Esophagus muscularis mucosa (tissue), 4 donors: ENCODE measurements around the gene BICD1. TPM values are rescaled to one million over a fixed set of nuclear protein-coding genes. Genes with fewer than 3 reads are reported as not detected.
A peak's percentile ranks its signal among the peaks of the same experiment; 100 is the strongest.

Experiments used
- DNase-seq: peaks from one replicate; pipeline ENCODE4 v3.0.0-alpha.2; 2017; ENCODE audit errors: extremely low spot score
- H3K27ac ChIP-seq, 4 donors: fragments of 200-600 bp; sonication (generic); replicated peaks in 1 of 4; 1 replicate in 3 of 4; 2 replicates in 1 of 4; pipeline ENCODE4 v1.5.1; 2016 to 2019; ENCODE audit warnings: mild to moderate bottlenecking in 1 of 4
- H3K27me3 ChIP-seq, 4 donors: fragments of 200-600 bp; sonication (generic); one replicate each; pipeline versions ENCODE4 v1.5.1 to v1.6.0; 2016 to 2019
- H3K36me3 ChIP-seq, 4 donors: fragments of 200-600 bp; sonication (generic); one replicate each; pipeline ENCODE4 v1.5.1; 2016 to 2019
- H3K4me1 ChIP-seq, 4 donors: fragments of 200-600 bp; sonication (generic); one replicate each; pipeline ENCODE4 v1.5.1; 2016 to 2019
- H3K4me3 ChIP-seq, 4 donors: fragments of 200-600 bp; sonication (generic); 1 replicate in 2 of 4; 2 replicates in 2 of 4; pipeline ENCODE4 v1.5.1; 2016 to 2019; ENCODE audit warnings: mild to moderate bottlenecking in 4 of 4, moderate library complexity in 1 of 4
- H3K9me3 ChIP-seq, 4 donors: fragments of 200-600 bp; sonication (generic); 1 replicate in 3 of 4; 2 replicates in 1 of 4; pipeline ENCODE4 v1.5.1; 2016 to 2019
- EP300 ChIP-seq: sonication (generic); formaldehyde crosslinking; IDR thresholded peaks from one replicate; pipeline ENCODE4 v1.6.1; 2017; ENCODE audit warnings: antibody characterized with exemption
- POLR2A ChIP-seq: fragments of 450-650 bp; IDR thresholded peaks from one replicate; pipeline ENCODE4 v1.6.1; 2017; ENCODE audit warnings: antibody characterized with exemption, moderate library complexity, mild to moderate bottlenecking, low read depth
- POLR2AphosphoS5 ChIP-seq, 2 donors: sonication (generic); formaldehyde crosslinking; IDR thresholded peaks; one replicate each; pipeline ENCODE4 v1.6.1; 2017; ENCODE audit warnings: antibody characterized with exemption in 2 of 2
- WGBS: methylation state at CpG from one replicate; pipeline ENCODE4 v1.1.5; 2018; 5-methylcytosine and 5-hydroxymethylcytosine counted together
- intact Hi-C: fragments of 100-400 bp; cut with DNase I; formaldehyde crosslinking; loops from one replicate; pipeline ENCODE4 v1.15.1; 2023
- total RNA-seq, 4 donors: library from RNA; depleted of rRNA; stranded (reverse); fragments of >200 nt; gene quantifications; one replicate each; pipeline versions ENCODE4 v1.1.0 to v1.2.1, GENCODE V29; 2016
- TF ChIP-seq, protein P1 (sequence below), 3 experiments: fragments of 200-600 bp in 2 of 3; fragments of 450-650 bp in 1 of 3; sonication (generic) in 2 of 3; IDR thresholded peaks; one replicate each; pipeline ENCODE4 v1.5.1; 2017 to 2019; ENCODE audit warnings: antibody characterized with exemption in 3 of 3, mild to moderate bottlenecking in 2 of 3, moderate library complexity in 1 of 3

The BICD1 gene
- total RNA-seq, 4 donors from 2014 or later = 6.8 to 14.1 (median 10.2) TPM

GRCh38 chr12:32303174-32303549 is 196.5 kb downstream of the BICD1 start:
- Histone ChIP-seq H3K9me3 (no peaks in the 10 kb centered on the region), H3K27me3 (no peaks in the 10 kb centered on the region), H3K4me1 (no peaks in the 10 kb centered on the region), H3K27ac (no peak overlapping the region), H3K4me3 (no peak overlapping the region), H3K36me3 (peaks cover 0 to 12% (median 7%) of the 10 kb centered on the region in 4 donors)
- TF ChIP-seq POLR2A (no peak), POLR2AphosphoS5 (IDR thresholded peaks at IDR 0.05) (no peak)
- TF ChIP-seq, protein P1, sequence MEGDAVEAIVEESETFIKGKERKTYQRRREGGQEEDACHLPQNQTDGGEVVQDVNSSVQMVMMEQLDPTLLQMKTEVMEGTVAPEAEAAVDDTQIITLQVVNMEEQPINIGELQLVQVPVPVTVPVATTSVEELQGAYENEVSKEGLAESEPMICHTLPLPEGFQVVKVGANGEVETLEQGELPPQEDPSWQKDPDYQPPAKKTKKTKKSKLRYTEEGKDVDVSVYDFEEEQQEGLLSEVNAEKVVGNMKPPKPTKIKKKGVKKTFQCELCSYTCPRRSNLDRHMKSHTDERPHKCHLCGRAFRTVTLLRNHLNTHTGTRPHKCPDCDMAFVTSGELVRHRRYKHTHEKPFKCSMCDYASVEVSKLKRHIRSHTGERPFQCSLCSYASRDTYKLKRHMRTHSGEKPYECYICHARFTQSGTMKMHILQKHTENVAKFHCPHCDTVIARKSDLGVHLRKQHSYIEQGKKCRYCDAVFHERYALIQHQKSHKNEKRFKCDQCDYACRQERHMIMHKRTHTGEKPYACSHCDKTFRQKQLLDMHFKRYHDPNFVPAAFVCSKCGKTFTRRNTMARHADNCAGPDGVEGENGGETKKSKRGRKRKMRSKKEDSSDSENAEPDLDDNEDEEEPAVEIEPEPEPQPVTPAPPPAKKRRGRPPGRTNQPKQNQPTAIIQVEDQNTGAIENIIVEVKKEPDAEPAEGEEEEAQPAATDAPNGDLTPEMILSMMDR (IDR thresholded peaks at IDR 0.05) = no peak
- no peak for DNase-seq
- intact Hi-C loops = loop anchor here (5.0 kb wide), 1 partner anchor 241 kb away; no protein-coding TSS in a partner anchor
- 98% methylated on average over 5 of the region's 5 CpGs for WGBS

DNA sequence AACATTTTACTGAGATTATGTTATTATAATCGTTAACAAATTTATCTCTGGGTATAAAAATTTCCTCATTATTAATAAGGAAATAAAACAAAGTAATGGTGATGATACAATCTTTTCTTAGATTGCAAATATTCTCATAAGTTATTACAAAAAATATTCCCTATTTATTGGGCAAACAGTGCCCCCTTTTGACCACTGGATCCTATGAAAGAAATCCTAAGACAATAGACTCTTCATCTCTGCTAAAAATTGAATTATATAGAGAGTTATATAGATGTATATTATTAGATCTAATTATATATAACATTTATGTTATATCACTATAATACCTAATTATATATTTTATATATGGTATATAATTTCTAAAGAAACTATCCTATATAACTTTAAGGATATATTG is 198.5 kb downstream of the BICD1 start:
- Histone ChIP-seq H3K9me3 (no peaks in the 10 kb centered on the region), H3K27me3 (no peaks in the 10 kb centered on the region), H3K4me3 (no peak overlapping the region), H3K27ac (no peak overlapping the region), H3K36me3 (peaks cover 0 to 12% (median 7%) of the 10 kb centered on the region in 4 donors), H3K4me1 (no peaks in the 10 kb centered on the region)
- no peak for DNase-seq
- WGBS = 93% methylated on average over 1 of the region's 1 CpG
- TF ChIP-seq, protein P1 (IDR thresholded peaks at IDR 0.05) = peak in 2 of 3 experiments; percentile 25 to 28
- no peak for TF ChIP-seq POLR2A
- intact Hi-C loops = no loop called here

GRCh38 chr12:32307326-32307725 is 200.7 kb downstream of the BICD1 start:
- 92% methylated on average over 3 of the region's 3 CpGs for WGBS
- Histone ChIP-seq H3K36me3 (peaks cover 0 to 12% (median 7%) of the 10 kb centered on the region in 4 donors), H3K4me1 (peaks cover 0 to 5% (median 0%) of the 10 kb centered on the region in 4 donors), H3K4me3 (no peak overlapping the region), H3K9me3 (no peaks in the 10 kb centered on the region), H3K27me3 (no peaks in the 10 kb centered on the region), H3K27ac (no peak overlapping the region)
- TF ChIP-seq, protein P1 (IDR thresholded peaks at IDR 0.05) = no peak
- TF ChIP-seq POLR2AphosphoS5 (IDR thresholded peaks at IDR 0.05) (no peak), EP300 (no peak), POLR2A (no peak)
- intact Hi-C loops = no loop called here
- no peak for DNase-seq

DNA sequence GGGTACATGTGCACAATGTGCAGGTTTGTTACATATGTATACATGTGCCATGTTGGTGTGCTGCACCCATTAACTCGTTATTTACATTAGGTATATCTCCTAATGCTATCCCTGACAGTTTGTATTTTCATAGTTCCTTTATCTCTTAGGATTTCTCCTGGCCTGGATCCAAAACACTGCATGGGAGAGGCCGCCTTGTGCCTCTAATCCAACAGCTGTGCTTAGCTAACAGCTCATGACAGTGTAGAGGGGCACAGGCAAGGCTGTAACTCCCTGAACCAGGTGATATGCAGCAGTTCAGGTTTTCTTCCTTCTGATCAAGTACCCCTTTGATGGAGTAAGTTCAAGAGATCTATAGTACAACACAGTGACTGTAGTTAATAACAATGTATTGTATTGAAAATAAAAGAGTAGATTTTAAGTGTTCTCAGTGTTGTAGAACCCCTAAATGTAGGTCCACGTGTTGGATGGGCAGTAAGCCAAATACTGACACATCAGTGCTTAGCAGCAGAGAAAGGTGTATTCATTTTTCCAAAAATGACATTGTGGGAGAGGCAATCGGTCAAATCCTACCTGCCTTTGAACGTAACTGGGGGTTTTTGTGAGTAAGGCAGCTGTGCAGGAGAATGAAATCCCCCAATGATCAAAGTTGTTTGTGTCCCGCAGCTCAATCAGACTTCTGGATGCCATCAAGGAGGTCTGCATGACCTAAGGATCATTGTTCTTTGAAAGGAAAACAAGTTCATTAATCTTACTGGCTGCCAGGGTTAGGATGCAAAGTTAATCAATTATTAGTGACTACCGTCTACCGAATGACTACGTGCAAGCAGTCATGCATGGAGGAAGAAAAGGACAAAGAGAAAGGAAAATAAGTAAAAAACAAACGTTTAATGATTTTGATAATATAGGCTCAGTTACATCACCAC is 203.4 kb downstream of the BICD1 start:
- Histone ChIP-seq H3K9me3 (no peaks in the 10 kb centered on the region), H3K27ac (no peak overlapping the region), H3K27me3 (no peaks in the 10 kb centered on the region), H3K36me3 (peaks cover 0 to 12% (median 7%) of the 10 kb centered on the region in 4 donors), H3K4me1 (peaks cover 0 to 5% (median 0%) of the 10 kb centered on the region in 4 donors), H3K4me3 (no peak overlapping the region)
- no peak for DNase-seq
- TF ChIP-seq, protein P1 (IDR thresholded peaks at IDR 0.05) = no peak
- TF ChIP-seq POLR2A (no peak), POLR2AphosphoS5 (IDR thresholded peaks at IDR 0.05) (no peak)
- WGBS = 75% methylated on average over 10 of the region's 10 CpGs
- intact Hi-C loops = loop anchor here (5.0 kb wide), 1 partner anchor 653 kb away; the partner anchor contains the start of gene ETFBKMT
